ENCODE data around the gene CLEC19A.

DNA sequence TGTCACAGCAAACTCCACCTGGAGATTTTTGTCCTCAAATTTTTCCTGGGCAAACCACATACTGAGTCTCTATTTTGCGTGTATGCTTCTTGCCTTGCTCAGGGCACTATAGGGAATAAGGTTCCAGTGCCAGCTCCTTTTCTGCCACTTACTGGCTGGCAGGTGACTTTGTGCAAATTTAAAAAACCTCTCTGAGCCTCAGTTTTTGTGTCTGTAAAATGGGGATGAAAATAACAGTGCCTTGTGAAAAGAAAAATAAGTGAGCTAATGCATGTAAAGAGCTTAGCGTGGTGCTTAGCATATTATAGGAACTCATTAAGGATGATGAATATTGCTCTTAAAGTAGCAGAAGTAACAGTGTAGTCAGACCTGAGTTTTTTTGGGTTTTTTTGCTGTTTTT, 19.9 kb downstream of the CLEC19A start:
- TF ChIP-seq CREB1 (CRISPR knock-in tag; IDR thresholded peaks at IDR 0.05; ENCODE audit: low read depth): no peak
- TF ChIP-seq CTCF (conservative IDR thresholded peaks at IDR 0.05; ENCODE audit: low read depth in 2 of 2): no peak
- no peak for TF ChIP-seq EZH2 (IDR thresholded peaks at IDR 0.05; ENCODE audit: low read depth, unreplicated experiment)
- TF ChIP-seq EZH2phosphoT487 (IDR thresholded peaks at IDR 0.05; ENCODE audit: unreplicated experiment): no peak
- no peak for TF ChIP-seq POLR2AphosphoS5 (IDR thresholded peaks at IDR 0.05; ENCODE audit: low read depth)
- TF ChIP-seq, protein P1, sequence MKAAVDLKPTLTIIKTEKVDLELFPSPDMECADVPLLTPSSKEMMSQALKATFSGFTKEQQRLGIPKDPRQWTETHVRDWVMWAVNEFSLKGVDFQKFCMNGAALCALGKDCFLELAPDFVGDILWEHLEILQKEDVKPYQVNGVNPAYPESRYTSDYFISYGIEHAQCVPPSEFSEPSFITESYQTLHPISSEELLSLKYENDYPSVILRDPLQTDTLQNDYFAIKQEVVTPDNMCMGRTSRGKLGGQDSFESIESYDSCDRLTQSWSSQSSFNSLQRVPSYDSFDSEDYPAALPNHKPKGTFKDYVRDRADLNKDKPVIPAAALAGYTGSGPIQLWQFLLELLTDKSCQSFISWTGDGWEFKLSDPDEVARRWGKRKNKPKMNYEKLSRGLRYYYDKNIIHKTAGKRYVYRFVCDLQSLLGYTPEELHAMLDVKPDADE (IDR thresholded peaks at IDR 0.05): no peak
- TF ChIP-seq, protein P2, sequence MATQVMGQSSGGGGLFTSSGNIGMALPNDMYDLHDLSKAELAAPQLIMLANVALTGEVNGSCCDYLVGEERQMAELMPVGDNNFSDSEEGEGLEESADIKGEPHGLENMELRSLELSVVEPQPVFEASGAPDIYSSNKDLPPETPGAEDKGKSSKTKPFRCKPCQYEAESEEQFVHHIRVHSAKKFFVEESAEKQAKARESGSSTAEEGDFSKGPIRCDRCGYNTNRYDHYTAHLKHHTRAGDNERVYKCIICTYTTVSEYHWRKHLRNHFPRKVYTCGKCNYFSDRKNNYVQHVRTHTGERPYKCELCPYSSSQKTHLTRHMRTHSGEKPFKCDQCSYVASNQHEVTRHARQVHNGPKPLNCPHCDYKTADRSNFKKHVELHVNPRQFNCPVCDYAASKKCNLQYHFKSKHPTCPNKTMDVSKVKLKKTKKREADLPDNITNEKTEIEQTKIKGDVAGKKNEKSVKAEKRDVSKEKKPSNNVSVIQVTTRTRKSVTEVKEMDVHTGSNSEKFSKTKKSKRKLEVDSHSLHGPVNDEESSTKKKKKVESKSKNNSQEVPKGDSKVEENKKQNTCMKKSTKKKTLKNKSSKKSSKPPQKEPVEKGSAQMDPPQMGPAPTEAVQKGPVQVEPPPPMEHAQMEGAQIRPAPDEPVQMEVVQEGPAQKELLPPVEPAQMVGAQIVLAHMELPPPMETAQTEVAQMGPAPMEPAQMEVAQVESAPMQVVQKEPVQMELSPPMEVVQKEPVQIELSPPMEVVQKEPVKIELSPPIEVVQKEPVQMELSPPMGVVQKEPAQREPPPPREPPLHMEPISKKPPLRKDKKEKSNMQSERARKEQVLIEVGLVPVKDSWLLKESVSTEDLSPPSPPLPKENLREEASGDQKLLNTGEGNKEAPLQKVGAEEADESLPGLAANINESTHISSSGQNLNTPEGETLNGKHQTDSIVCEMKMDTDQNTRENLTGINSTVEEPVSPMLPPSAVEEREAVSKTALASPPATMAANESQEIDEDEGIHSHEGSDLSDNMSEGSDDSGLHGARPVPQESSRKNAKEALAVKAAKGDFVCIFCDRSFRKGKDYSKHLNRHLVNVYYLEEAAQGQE (IDR thresholded peaks at IDR 0.05; ENCODE audit: unreplicated experiment): no peak
- no peak for TF ChIP-seq JUNB (IDR thresholded peaks at IDR 0.05; ENCODE audit: unreplicated experiment)
